ENCODE results near the gene CYP51A1. TPM values are rescaled to one million over a fixed set of nuclear protein-coding genes. Genes with fewer than 3 reads are reported as not detected.
A peak's percentile ranks its signal among the peaks of the same experiment; 100 is the strongest.

CYP51A1 gene
- total and polyA plus RNA-seq, 2 of the 13 experiments (the other 11 are each of a cell fraction or from before 2014, with no cell fraction given): 15.4 to 260 TPM

GRCh38 chr7:92134271-92135051 is at the start of gene CYP51A1 (continued):
- TF ChIP-seq HBP1 (CRISPR knock-in tag; IDR thresholded peaks at IDR 0.05; ENCODE audit: low read depth) (no peak), KLF6 (CRISPR knock-in tag; IDR thresholded peaks at IDR 0.05) (0 out of 2 replicates have a peak, but pooled peaks have one; percentile 44), NFIB (CRISPR knock-in tag; IDR thresholded peaks at IDR 0.05; ENCODE audit: borderline replicate concordance) (no peak), TFDP2 (CRISPR knock-in tag; IDR thresholded peaks at IDR 0.05) (peak; percentile 78), HNF4G (IDR thresholded peaks at IDR 0.05; ENCODE audit: borderline replicate concordance, low read depth, low read length) (no peak), HNF4G (CRISPR knock-in tag; IDR thresholded peaks at IDR 0.05; ENCODE audit: borderline replicate concordance, low read depth) (peak; percentile 20; the same call in 1 of the 2 replicates), LCORL (IDR thresholded peaks at IDR 0.05) (no peak), LCORL (CRISPR knock-in tag; IDR thresholded peaks at IDR 0.05) (no peak), HOXA3 (CRISPR knock-in tag; IDR thresholded peaks at IDR 0.05) (peak; percentile 92), ZBTB7B (CRISPR knock-in tag; IDR thresholded peaks at IDR 0.05) (peak; percentile 74), ZNF138 (CRISPR knock-in tag; IDR thresholded peaks at IDR 0.05; ENCODE audit: low read depth) (no peak; the same call in none of the 2 replicates), ARID2 (CRISPR knock-in tag; IDR thresholded peaks at IDR 0.05; ENCODE audit: borderline replicate concordance) (no peak; the same call in 1 of the 2 replicates), BATF2 (CRISPR knock-in tag; IDR thresholded peaks at IDR 0.05) (peak; percentile 84), ZNF607 (CRISPR knock-in tag; IDR thresholded peaks at IDR 0.05; ENCODE audit: borderline replicate concordance) (peak; percentile 85; the same call in 1 of the 2 replicates), ZNF773 (CRISPR knock-in tag; IDR thresholded peaks at IDR 0.05; ENCODE audit: borderline replicate concordance) (no peak; the same call in 1 of the 2 replicates), PHF21A (CRISPR knock-in tag; IDR thresholded peaks at IDR 0.05) (peak; percentile 94), NFE2 (CRISPR knock-in tag; IDR thresholded peaks at IDR 0.05) (no peak), BRD4 (CRISPR knock-in tag; IDR thresholded peaks at IDR 0.05) (no peak), ATRX (CRISPR knock-in tag; IDR thresholded peaks at IDR 0.05; ENCODE audit: borderline replicate concordance) (no peak), FOXP1 (IDR thresholded peaks at IDR 0.05) (no peak), FOXP1 (CRISPR knock-in tag; IDR thresholded peaks at IDR 0.05) (0 out of 2 replicates have a peak, but pooled peaks have one; percentile 18), ZBTB37 (CRISPR knock-in tag; IDR thresholded peaks at IDR 0.05) (no peak), THYN1 (CRISPR knock-in tag; IDR thresholded peaks at IDR 0.05; ENCODE audit: borderline replicate concordance, low read depth) (no peak), ZNF567 (CRISPR knock-in tag; IDR thresholded peaks at IDR 0.05; ENCODE audit: borderline replicate concordance) (peak; percentile 84; the same call in 1 of the 2 replicates)

Measured in HepG2 (cell line).